H1 (cell line): ENCODE results near the gene RAD51B. TPM values are rescaled to one million over a fixed set of nuclear protein-coding genes. Genes with fewer than 3 reads are reported as not detected.
A peak's percentile ranks its signal among the peaks of the same experiment; 100 is the strongest.

Experiments used
- CTCF ChIA-PET: fragments of 300-600 bp; sonication (Branson Sonifier 250); formaldehyde crosslinking; loops from one replicate; lab custom pipeline; 2021; ENCODE audit not compliant: partially characterized antibody; lab: Charles Lee
- POLR2A ChIA-PET: fragments of 300-600 bp; sonication (Branson Sonifier 250); formaldehyde crosslinking; loops from one replicate; lab custom pipeline; 2021; ENCODE audit warnings: inconsistent platforms; ENCODE audit not compliant: partially characterized antibody; lab: Charles Lee
- DNase-seq, 2 experiments: peaks; one replicate each; pipeline versions ENCODE4 v3.0.0 to v3.0.0-alpha.2; 2010 to 2022; ENCODE audit warnings: low spot score in 2 of 2, low read depth in 1 of 2, mixed read lengths in 1 of 2
- FAIRE-seq: peaks from 2 replicates; lab custom pipeline; 2011; peaks lifted over from hg19 to GRCh38; lab: Jason Lieb, UNC
- H2AFZ ChIP-seq: 2 replicates; pipeline ENCODE4 v1.8.1; 2012; ENCODE audit warnings: low read length, inconsistent platforms
- H2AK5ac ChIP-seq: 2 replicates; pipeline ENCODE4 v1.6.1; 2013; ENCODE audit warnings: low read depth, low read length
- H2BK120ac ChIP-seq: replicated peaks from 2 replicates; pipeline ENCODE3; 2013; ENCODE audit warnings: low read depth, low read length, inconsistent platforms
- H2BK12ac ChIP-seq: 2 replicates; pipeline ENCODE4 v1.6.1; 2013; ENCODE audit warnings: low read depth, low read length
- H2BK15ac ChIP-seq: 2 replicates; pipeline ENCODE4 v1.6.1; 2013; ENCODE audit warnings: low read length
- H2BK20ac ChIP-seq: 2 replicates; pipeline ENCODE4 v1.6.1; 2013; ENCODE audit warnings: low read length
- H2BK5ac ChIP-seq: 2 replicates; pipeline ENCODE4 v1.6.1; 2013; ENCODE audit warnings: low read depth, low read length
- H3K14ac ChIP-seq: 2 replicates; pipeline ENCODE4 v1.6.1; 2013; ENCODE audit warnings: inconsistent platforms; ENCODE audit not compliant: insufficient read length
- H3K18ac ChIP-seq: 2 replicates; pipeline ENCODE4 v1.6.1; 2013; ENCODE audit warnings: low read length; ENCODE audit errors: extremely low read depth
- H3K23ac ChIP-seq: 2 replicates; pipeline ENCODE4 v1.6.1; 2013; ENCODE audit warnings: inconsistent platforms; ENCODE audit not compliant: insufficient read length
- H3K23me2 ChIP-seq: 2 replicates; pipeline ENCODE4 v1.6.1; 2013; ENCODE audit warnings: low read depth, low read length
- H3K27ac ChIP-seq: 2 replicates; pipeline ENCODE4 v1.6.1; 2011; ENCODE audit warnings: low read depth, low read length, inconsistent platforms
- H3K27me3 ChIP-seq, 4 experiments: replicated peaks in 1 of 4; 1 replicate in 1 of 4; 2 replicates in 3 of 4; pipeline versions ENCODE4 v1.6.1 to v1.8.1; 2011 to 2013; ENCODE audit warnings: low read length in 3 of 4, mild to moderate bottlenecking in 3 of 4, inconsistent platforms in 2 of 4, mixed read lengths in 2 of 4, moderate library complexity in 1 of 4; ENCODE audit not compliant: control insufficient read depth in 3 of 4, insufficient read depth in 3 of 4; ENCODE audit errors: extremely low read depth in 1 of 4
- H3K36me3 ChIP-seq, 4 experiments: 2 replicates each; pipeline versions ENCODE4 v1.6.1 to v1.8.1; 2011 to 2013; ENCODE audit warnings: mild to moderate bottlenecking in 4 of 4, low read length in 3 of 4, moderate library complexity in 2 of 4, control low read depth in 1 of 4, inconsistent platforms in 1 of 4; ENCODE audit not compliant: insufficient read depth in 4 of 4, control insufficient read depth in 2 of 4
- H3K4ac ChIP-seq: replicated peaks from 2 replicates; pipeline ENCODE3; 2013; ENCODE audit warnings: low read length, low read depth, mixed read lengths, inconsistent platforms; ENCODE audit not compliant: insufficient read length
- H3K4me1 ChIP-seq, 4 experiments: replicated peaks in 1 of 4; 1 replicate in 1 of 4; 2 replicates in 3 of 4; pipeline versions ENCODE4 v1.6.1 to v1.8.1; 2011 to 2013; ENCODE audit warnings: low read length in 3 of 4, inconsistent platforms in 2 of 4, mixed read lengths in 1 of 4; ENCODE audit not compliant: insufficient read depth in 4 of 4, control insufficient read depth in 3 of 4
- H3K4me2 ChIP-seq, 2 experiments: 2 replicates each; pipeline versions ENCODE4 v1.6.1 to v1.8.1; 2011 to 2013; ENCODE audit warnings: low read depth in 2 of 2, low read length in 2 of 2, control low read depth in 1 of 2, inconsistent platforms in 1 of 2, mild to moderate bottlenecking in 1 of 2; ENCODE audit not compliant: insufficient read depth in 1 of 2
- H3K4me3 ChIP-seq, 4 experiments: fragments of 200-600, 300-600 bp in 1 of 4; sonication (generic), shearing (Covaris generic), sonication (Bioruptor Twin) in 1 of 4; 2 replicates each; pipeline versions ENCODE4 v1.5.1 to v1.8.1; 2011 to 2016; ENCODE audit warnings: low read length in 4 of 4, low read depth in 3 of 4, control low read depth in 2 of 4, inconsistent platforms in 2 of 4, mild to moderate bottlenecking in 2 of 4, mixed read lengths in 1 of 4, moderate library complexity in 1 of 4; ENCODE audit not compliant: insufficient read depth in 2 of 4; ENCODE audit errors: extremely low read depth in 1 of 4
- H3K56ac ChIP-seq: replicated peaks from 2 replicates; pipeline ENCODE3; 2013; ENCODE audit warnings: low read depth, mild to moderate bottlenecking, mixed read lengths, low read length, inconsistent platforms; ENCODE audit not compliant: insufficient read length
- H3K79me1 ChIP-seq: 2 replicates; pipeline ENCODE4 v1.6.1; 2013; ENCODE audit warnings: low read depth, low read length, control low read depth
- H3K79me2 ChIP-seq, 2 experiments: 2 replicates each; pipeline versions ENCODE4 v1.6.1 to v1.8.1; 2012 to 2013; ENCODE audit warnings: low read length in 2 of 2, mild to moderate bottlenecking in 2 of 2, inconsistent platforms in 1 of 2; ENCODE audit not compliant: insufficient read depth in 2 of 2, control insufficient read depth in 1 of 2
- H3K9ac ChIP-seq, 4 experiments: replicated peaks in 1 of 4; 1 replicate in 1 of 4; 2 replicates in 3 of 4; pipeline versions ENCODE4 v1.6.1 to v1.8.1; 2011 to 2013; ENCODE audit warnings: low read depth in 3 of 4, low read length in 3 of 4, control low read depth in 2 of 4, mild to moderate bottlenecking in 2 of 4, moderate library complexity in 2 of 4, inconsistent platforms in 1 of 4; ENCODE audit errors: extremely low read depth in 1 of 4
- H3K9me3 ChIP-seq, 2 experiments: 2 replicates each; pipeline versions ENCODE4 v1.6.1 to v1.8.1; 2012 to 2013; ENCODE audit warnings: mild to moderate bottlenecking in 2 of 2, moderate library complexity in 2 of 2, control low read depth in 1 of 2, inconsistent platforms in 1 of 2, low read depth in 1 of 2, low read length in 1 of 2, mixed read lengths in 1 of 2; ENCODE audit not compliant: insufficient read depth in 2 of 2
- H4K20me1 ChIP-seq, 2 experiments: replicated peaks in 1 of 2; 2 replicates each; pipeline versions ENCODE3 to v1.8.1; 2011 to 2013; ENCODE audit warnings: inconsistent platforms in 2 of 2, low read length in 2 of 2, mild to moderate bottlenecking in 1 of 2; ENCODE audit not compliant: insufficient read depth in 2 of 2, control insufficient read depth in 1 of 2
- H4K5ac ChIP-seq: 2 replicates; pipeline ENCODE4 v1.6.1; 2013; ENCODE audit warnings: low read length, low read depth, mixed read lengths, inconsistent platforms; ENCODE audit not compliant: insufficient read length
- H4K8ac ChIP-seq: 2 replicates; pipeline ENCODE4 v1.8.0; 2013; ENCODE audit warnings: mild to moderate bottlenecking, moderate library complexity, low read length, inconsistent platforms; ENCODE audit not compliant: insufficient read depth; ENCODE audit errors: extremely low read depth
- H4K91ac ChIP-seq: replicated peaks from 2 replicates; pipeline ENCODE3; 2013; ENCODE audit warnings: low read length, mixed read lengths, inconsistent platforms; ENCODE audit not compliant: insufficient read length
- SP1 ChIP-seq: IDR thresholded peaks from 2 replicates; pipeline ENCODE4 v1.6.1; 2011; ENCODE audit warnings: low read depth, low read length
- WGBS, 2 experiments: shearing (Covaris generic) in 1 of 2; methylation state at CpG; one replicate each; pipeline versions ENCODE4 v1.1.6 to v1.1.7; 2013 to 2015; ENCODE audit warnings: low lambda C conversion rate in 2 of 2, mixed read lengths in 2 of 2, inconsistent platforms in 1 of 2, low coverage in 1 of 2, missing lambda C conversion rate in 1 of 2; ENCODE audit not compliant: insufficient replicate concordance in 2 of 2, insufficient coverage in 1 of 2, insufficient read length in 1 of 2; ENCODE audit errors: extremely low coverage in 1 of 2, missing lambda C conversion rate in 1 of 2; 5-methylcytosine and 5-hydroxymethylcytosine counted together
- polyA plus RNA-seq, 7 experiments: library from polyadenylated mRNA; depleted of rRNA in 3 of 7; stranded (reverse) in 5 of 7; unstranded in 2 of 7; fragments of >200 nt in 5 of 7; fragments of 200-250 nt in 2 of 7; gene quantifications; 1 replicate in 5 of 7; 2 replicates in 1 of 7; 4 replicates in 1 of 7; pipeline versions ENCODE4 v1.2.1 to v1.2.3, GENCODE V29; 2011 to 2013; ENCODE audit warnings: missing spikeins in 2 of 7, mixed read lengths in 2 of 7
- total RNA-seq: library from RNA; stranded (reverse); fragmentation: NEBNext Ultra II Directional; extraction: Animal tissue kit (Norgen Biotek cat#: 25700); gene quantifications from 2 replicates; pipeline ENCODE4 v1.2.1, GENCODE V29; 2021

The RAD51B gene
- total and polyA plus RNA-seq, 2 of the 8 experiments (the other 6 are each of a cell fraction or from before 2014, with no cell fraction given): 3.9 to 14.9 TPM

GRCh38 chr14:68638141-68638999 lies 818.8 kb downstream of the RAD51B start:
- H3K4me3 ChIP-seq: no peak overlapping the region
- H3K36me3 ChIP-seq: no peaks in the 10 kb centered on the region
- H3K14ac ChIP-seq: no peak overlapping the region
- peak overlapping the region; percentile 94; the same call in 1 of the 2 replicates for H2BK15ac ChIP-seq
- H3K23ac ChIP-seq: no peak overlapping the region
- H3K18ac ChIP-seq: peak overlapping the region; percentile 27
- peak overlapping the region; percentile 85 for H2BK12ac ChIP-seq
- H3K27me3 ChIP-seq: no peaks in the 10 kb centered on the region
- H2AFZ ChIP-seq: no peak overlapping the region; the same call in 1 of the 2 replicates
- H2BK20ac ChIP-seq: peak overlapping the region; percentile 64; the same call in 1 of the 2 replicates
- DNase-seq (peak in 1 of 2 experiments; percentile 42), FAIRE-seq (no peak)
- H3K79me2 ChIP-seq: no peaks in the 10 kb centered on the region
- H3K4me1 ChIP-seq: peaks cover 3 to 11% (median 9%) of the 10 kb centered on the region in 4 experiments
- peak overlapping the region; percentile 64; the same call in 1 of the 2 replicates for H2BK5ac ChIP-seq
- H3K27ac ChIP-seq: no peak overlapping the region
- CTCF ChIA-PET: interaction anchor here (0.5 to 1.8 kb wide), 9 partner anchors 11 to 188 kb away, joined by 3 to 7 read pairs (median 3); no protein-coding TSS in a partner anchor
- no peaks in the 10 kb centered on the region for H3K23me2 ChIP-seq
- peak overlapping the region; percentile 70 for H4K91ac ChIP-seq
- WGBS, 2 experiments: 83% methylated on average over 12 of the region's 12 CpGs; no CpG with 5 or more reads in 1 of the 2 experiments
- H3K9ac ChIP-seq: no peak overlapping the region
- no peak overlapping the region for H4K8ac ChIP-seq
- peak overlapping the region; percentile 38 for H2BK120ac ChIP-seq
- TF ChIP-seq SP1: no peak
- TF ChIP-seq, all 59 proteins: peak for 0
- H3K4me2 ChIP-seq: no peak overlapping the region
- H3K56ac ChIP-seq: no peak overlapping the region
- H2AK5ac ChIP-seq: peak overlapping the region; percentile 48; the same call in 1 of the 2 replicates
- H3K9me3 ChIP-seq: peaks cover 0 to 3% of the 10 kb centered on the region in 2 experiments; a peak in 2 of 4 replicates
- POLR2A ChIA-PET: interaction anchor here (0.9 to 2.3 kb wide), 2 partner anchors 9 to 153 kb away, joined by 3 to 11 read pairs; no protein-coding TSS in a partner anchor
- H4K5ac ChIP-seq: no peak overlapping the region
- no peaks in the 10 kb centered on the region for H3K79me1 ChIP-seq
- H4K20me1 ChIP-seq: no peaks in the 10 kb centered on the region
- peak overlapping the region; percentile 64 for H3K4ac ChIP-seq
